Measurements from ENCODE around the gene DNM3.

DNA sequence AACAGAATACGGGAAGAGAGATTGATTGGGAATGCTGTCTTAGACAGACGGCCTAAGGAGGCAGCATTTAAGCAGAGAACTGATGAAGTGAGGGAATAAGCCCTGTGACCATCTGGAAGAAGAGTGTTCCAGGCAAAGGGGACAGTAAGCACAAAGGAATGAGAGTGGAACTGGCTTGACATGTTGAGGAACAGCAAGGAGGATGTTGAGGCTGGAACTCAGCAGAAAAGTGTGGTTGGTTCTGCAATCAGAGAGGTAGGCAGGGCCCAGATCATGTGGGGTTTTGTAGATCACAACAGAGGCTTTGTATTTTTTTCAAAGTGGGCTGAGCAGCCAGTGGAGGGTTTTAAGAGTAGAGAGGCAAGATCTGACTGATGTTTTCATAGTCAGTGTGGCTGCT, 157.4 kb downstream of the DNM3 start:
- TF ChIP-seq, protein P1, sequence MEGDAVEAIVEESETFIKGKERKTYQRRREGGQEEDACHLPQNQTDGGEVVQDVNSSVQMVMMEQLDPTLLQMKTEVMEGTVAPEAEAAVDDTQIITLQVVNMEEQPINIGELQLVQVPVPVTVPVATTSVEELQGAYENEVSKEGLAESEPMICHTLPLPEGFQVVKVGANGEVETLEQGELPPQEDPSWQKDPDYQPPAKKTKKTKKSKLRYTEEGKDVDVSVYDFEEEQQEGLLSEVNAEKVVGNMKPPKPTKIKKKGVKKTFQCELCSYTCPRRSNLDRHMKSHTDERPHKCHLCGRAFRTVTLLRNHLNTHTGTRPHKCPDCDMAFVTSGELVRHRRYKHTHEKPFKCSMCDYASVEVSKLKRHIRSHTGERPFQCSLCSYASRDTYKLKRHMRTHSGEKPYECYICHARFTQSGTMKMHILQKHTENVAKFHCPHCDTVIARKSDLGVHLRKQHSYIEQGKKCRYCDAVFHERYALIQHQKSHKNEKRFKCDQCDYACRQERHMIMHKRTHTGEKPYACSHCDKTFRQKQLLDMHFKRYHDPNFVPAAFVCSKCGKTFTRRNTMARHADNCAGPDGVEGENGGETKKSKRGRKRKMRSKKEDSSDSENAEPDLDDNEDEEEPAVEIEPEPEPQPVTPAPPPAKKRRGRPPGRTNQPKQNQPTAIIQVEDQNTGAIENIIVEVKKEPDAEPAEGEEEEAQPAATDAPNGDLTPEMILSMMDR (IDR thresholded peaks at IDR 0.05) = no peak
- TF ChIP-seq POLR2A (IDR thresholded peaks at IDR 0.05) = no peak

All from lower leg skin (tissue), 3 donors.